Suprapubic skin (tissue), 4 donors: Measurements from ENCODE around the gene ACER3.

Experiments used
- EP300 ChIP-seq: sonication (generic); formaldehyde crosslinking; IDR thresholded peaks from one replicate; pipeline ENCODE4 v1.6.1; 2017; ENCODE audit warnings: antibody characterized with exemption
- POLR2A ChIP-seq, 2 donors: fragments of 450-650 bp; IDR thresholded peaks; one replicate each; pipeline ENCODE4 v1.6.1; 2017; ENCODE audit warnings: antibody characterized with exemption in 2 of 2, mild to moderate bottlenecking in 2 of 2, moderate library complexity in 2 of 2
- POLR2AphosphoS5 ChIP-seq, 3 donors: sonication (generic); formaldehyde crosslinking; IDR thresholded peaks; one replicate each; pipeline ENCODE4 v1.6.1; 2017; ENCODE audit warnings: antibody characterized with exemption in 3 of 3
- TF ChIP-seq, protein P1 (sequence below), 2 donors: fragments of 200-600 bp in 1 of 2; fragments of 450-650 bp in 1 of 2; sonication (generic) in 1 of 2; IDR thresholded peaks; one replicate each; pipeline ENCODE4 v1.5.1; 2016 to 2019; ENCODE audit warnings: antibody characterized with exemption in 2 of 2, mild to moderate bottlenecking in 1 of 2, moderate library complexity in 1 of 2

DNA sequence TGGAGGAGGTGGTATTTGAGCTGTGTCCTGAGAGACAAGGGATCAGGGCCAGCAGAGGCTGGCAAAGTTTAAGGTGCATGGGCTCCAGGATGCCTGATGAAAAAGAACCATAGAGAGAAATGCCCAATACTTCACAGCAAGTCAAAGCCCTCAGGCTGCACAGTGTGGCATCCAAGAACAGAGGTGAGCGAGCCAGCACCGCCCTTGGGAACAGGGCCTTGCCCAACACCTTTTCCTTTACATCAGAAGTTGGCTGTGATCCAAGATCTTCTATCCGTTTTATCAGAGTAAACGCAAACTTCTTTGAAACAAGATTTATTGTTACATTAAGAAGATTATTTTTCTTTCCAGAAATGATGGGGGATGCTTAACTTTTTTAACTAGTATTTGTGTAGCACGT lies 174.9 kb downstream of the ACER3 start:
- TF ChIP-seq POLR2A (IDR thresholded peaks at IDR 0.05) (no peak), POLR2AphosphoS5 (IDR thresholded peaks at IDR 0.05) (no peak), EP300 (no peak)
- TF ChIP-seq, protein P1, sequence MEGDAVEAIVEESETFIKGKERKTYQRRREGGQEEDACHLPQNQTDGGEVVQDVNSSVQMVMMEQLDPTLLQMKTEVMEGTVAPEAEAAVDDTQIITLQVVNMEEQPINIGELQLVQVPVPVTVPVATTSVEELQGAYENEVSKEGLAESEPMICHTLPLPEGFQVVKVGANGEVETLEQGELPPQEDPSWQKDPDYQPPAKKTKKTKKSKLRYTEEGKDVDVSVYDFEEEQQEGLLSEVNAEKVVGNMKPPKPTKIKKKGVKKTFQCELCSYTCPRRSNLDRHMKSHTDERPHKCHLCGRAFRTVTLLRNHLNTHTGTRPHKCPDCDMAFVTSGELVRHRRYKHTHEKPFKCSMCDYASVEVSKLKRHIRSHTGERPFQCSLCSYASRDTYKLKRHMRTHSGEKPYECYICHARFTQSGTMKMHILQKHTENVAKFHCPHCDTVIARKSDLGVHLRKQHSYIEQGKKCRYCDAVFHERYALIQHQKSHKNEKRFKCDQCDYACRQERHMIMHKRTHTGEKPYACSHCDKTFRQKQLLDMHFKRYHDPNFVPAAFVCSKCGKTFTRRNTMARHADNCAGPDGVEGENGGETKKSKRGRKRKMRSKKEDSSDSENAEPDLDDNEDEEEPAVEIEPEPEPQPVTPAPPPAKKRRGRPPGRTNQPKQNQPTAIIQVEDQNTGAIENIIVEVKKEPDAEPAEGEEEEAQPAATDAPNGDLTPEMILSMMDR (IDR thresholded peaks at IDR 0.05): no peak
